ENCODE measurements around the gene LMO3.

- TF ChIP-seq EP300 (IDR thresholded peaks at IDR 0.05; ENCODE audit: low read depth in 2 of 2, low read length in 2 of 2) (no peak), EP300 (CRISPR knock-in tag; IDR thresholded peaks at IDR 0.05; ENCODE audit: borderline replicate concordance) (no peak), ZIK1 (CRISPR knock-in tag; IDR thresholded peaks at IDR 0.05; ENCODE audit: borderline replicate concordance, low read depth) (no peak), CTCF (CRISPR knock-in tag; IDR thresholded peaks at IDR 0.05) (no peak), TGIF2 (CRISPR knock-in tag; IDR thresholded peaks at IDR 0.05) (no peak), HMGA1 (CRISPR knock-in tag; conservative IDR thresholded peaks at IDR 0.05) (no peak), E2F5 (CRISPR knock-in tag; conservative IDR thresholded peaks at IDR 0.05) (no peak), PCBP1 (IDR thresholded peaks at IDR 0.05; ENCODE audit: borderline replicate concordance, low read depth, low read length) (no peak), ZNF615 (CRISPR knock-in tag; IDR thresholded peaks at IDR 0.05; ENCODE audit: borderline replicate concordance) (no peak), FOXP1 (IDR thresholded peaks at IDR 0.05) (no peak), FOXP1 (CRISPR knock-in tag; IDR thresholded peaks at IDR 0.05) (no peak), GABPB1 (CRISPR knock-in tag; IDR thresholded peaks at IDR 0.05) (no peak), ZNF609 (CRISPR knock-in tag; IDR thresholded peaks at IDR 0.05; ENCODE audit: borderline replicate concordance) (no peak), HOXA9 (CRISPR knock-in tag; IDR thresholded peaks at IDR 0.05; ENCODE audit: borderline replicate concordance) (no peak), U2AF2 (IDR thresholded peaks at IDR 0.05; ENCODE audit: low read depth, low read length) (no peak)
These were observed 52.5 kb downstream of the LMO3 start for GRCh38 chr12:16553457-16553856.

All from HepG2 (cell line).